ENCODE data around the gene TMPRSS3. TPM values are rescaled to one million over a fixed set of nuclear protein-coding genes. Genes with fewer than 3 reads are reported as not detected.

The TMPRSS3 gene
- total RNA-seq, 3 donors from 2014 or later = 9.2 to 27.2 TPM; not detected in 1

GRCh38 chr21:42434884-42435283, 39.0 kb upstream of the TMPRSS3 start:
- no peaks in the 10 kb centered on the region for H3K36me3 ChIP-seq
- TF ChIP-seq CTCF (IDR thresholded peaks at IDR 0.05) = no peak
- no peak for TF ChIP-seq POLR2A (IDR thresholded peaks at IDR 0.05)
- TF ChIP-seq POLR2AphosphoS5 (IDR thresholded peaks at IDR 0.05) = no peak
- no peaks in the 10 kb centered on the region for H3K4me1 ChIP-seq
- H3K27me3 ChIP-seq = peaks cover 3 to 6% of the 10 kb centered on the region in 2 donors
- intact Hi-C loops (cut with DNase I; ENCODE audit: low total_unique reads) = loop anchor here (5.0 kb wide), 1 partner anchor 448 kb away; no protein-coding TSS in a partner anchor
- no peak overlapping the region for H3K27ac ChIP-seq
- no peak for DNase-seq (ENCODE audit: low spot score in 2 of 2)
- peaks cover 0 to 9% of the 10 kb centered on the region in 2 donors for H3K9me3 ChIP-seq
- no peak overlapping the region for H3K4me3 ChIP-seq

GRCh38 chr21:42433946-42434551, 38.2 kb upstream of the TMPRSS3 start:
- Histone ChIP-seq H3K4me1 (no peaks in the 10 kb centered on the region), H3K36me3 (no peaks in the 10 kb centered on the region), H3K4me3 (no peak overlapping the region), H3K9me3 (peaks cover 0 to 9% of the 10 kb centered on the region in 2 donors), H3K27me3 (peaks cover 3 to 6% of the 10 kb centered on the region in 2 donors), H3K27ac (no peak overlapping the region)
- no peak for DNase-seq (ENCODE audit: low spot score in 2 of 2)
- intact Hi-C loops (cut with DNase I; ENCODE audit: low total_unique reads) = loop anchor here (5.0 kb wide), 1 partner anchor 447 kb away; no protein-coding TSS in a partner anchor
- TF ChIP-seq POLR2A (IDR thresholded peaks at IDR 0.05) = no peak
- no peak for TF ChIP-seq CTCF (IDR thresholded peaks at IDR 0.05)
- TF ChIP-seq POLR2AphosphoS5 (IDR thresholded peaks at IDR 0.05) = no peak

- no peak for DNase-seq (ENCODE audit: low spot score in 2 of 2)
- H3K4me3 ChIP-seq = no peak overlapping the region
- TF ChIP-seq POLR2A (IDR thresholded peaks at IDR 0.05) (no peak), CTCF (IDR thresholded peaks at IDR 0.05) (no peak), POLR2AphosphoS5 (IDR thresholded peaks at IDR 0.05) (no peak)
- H3K4me1 ChIP-seq = no peaks in the 10 kb centered on the region
- H3K27ac ChIP-seq = no peak overlapping the region
- peaks cover 0 to 9% of the 10 kb centered on the region in 2 donors for H3K9me3 ChIP-seq
- H3K36me3 ChIP-seq = no peaks in the 10 kb centered on the region
- intact Hi-C loops (cut with DNase I; ENCODE audit: low total_unique reads) = loop anchor here (5.0 kb wide), 1 partner anchor 445 kb away; no protein-coding TSS in a partner anchor
- H3K27me3 ChIP-seq = peaks cover 3 to 6% of the 10 kb centered on the region in 2 donors
These were observed 36.8 kb upstream of the TMPRSS3 start for GRCh38 chr21:42432695-42433094.

- no peak overlapping the region for H3K4me3 ChIP-seq
- TF ChIP-seq POLR2AphosphoS5 (IDR thresholded peaks at IDR 0.05) (no peak), CTCF (IDR thresholded peaks at IDR 0.05) (no peak), POLR2A (IDR thresholded peaks at IDR 0.05) (no peak)
- peak in 1 of 2 donors; percentile 20 for DNase-seq (ENCODE audit: low spot score in 2 of 2)
- peaks cover 3 to 8% of the 10 kb centered on the region in 2 donors for H3K27me3 ChIP-seq
- H3K4me1 ChIP-seq = no peaks in the 10 kb centered on the region
- peaks cover 0 to 9% of the 10 kb centered on the region in 2 donors for H3K9me3 ChIP-seq
- H3K36me3 ChIP-seq = no peaks in the 10 kb centered on the region
- H3K27ac ChIP-seq = no peak overlapping the region
- intact Hi-C loops (cut with DNase I; ENCODE audit: low total_unique reads) = loop anchor here (5.0 kb wide), 1 partner anchor 444 kb away; no protein-coding TSS in a partner anchor
These were observed 35.3 kb upstream of the TMPRSS3 start for GRCh38 chr21:42431196-42431595.

- H3K36me3 ChIP-seq = no peaks in the 10 kb centered on the region
- peaks cover 0 to 9% of the 10 kb centered on the region in 2 donors for H3K9me3 ChIP-seq
- peak in 1 of 2 donors; percentile 30 for DNase-seq (ENCODE audit: low spot score in 2 of 2)
- no peaks in the 10 kb centered on the region for H3K4me1 ChIP-seq
- no peak for TF ChIP-seq POLR2AphosphoS5 (IDR thresholded peaks at IDR 0.05)
- TF ChIP-seq CTCF (IDR thresholded peaks at IDR 0.05) = no peak
- no peak for TF ChIP-seq POLR2A (IDR thresholded peaks at IDR 0.05)
- no peak overlapping the region for H3K27ac ChIP-seq
- H3K4me3 ChIP-seq = no peak overlapping the region
- H3K27me3 ChIP-seq = peaks cover 3 to 12% of the 10 kb centered on the region in 2 donors
- intact Hi-C loops (cut with DNase I; ENCODE audit: low total_unique reads) = loop anchor here (5.0 kb wide), 1 partner anchor 443 kb away; no protein-coding TSS in a partner anchor
These were observed 34.7 kb upstream of the TMPRSS3 start for GRCh38 chr21:42430521-42430920.
